Measurements from ENCODE around the gene IGSF23.
A peak's percentile ranks its signal among the peaks of the same experiment; 100 is the strongest.

The IGSF23 gene

GRCh38 chr19:44641501-44642265, 28.3 kb downstream of the IGSF23 start:
- TF ChIP-seq JUND (IDR thresholded peaks at IDR 0.05; ENCODE audit: low read depth) = no peak
- in situ Hi-C loops (cut with HindIII; ENCODE audit: low pct_unique_long_range_greater_than_20kb, low sequenced_read_pairs) = no loop called here
- no peak for DNase-seq (ENCODE audit: low read depth in 1 of 2, low spot score in 1 of 2)

GRCh38 chr19:44642377-44642776, 29.0 kb downstream of the IGSF23 start:
- no peak for TF ChIP-seq JUND (IDR thresholded peaks at IDR 0.05; ENCODE audit: low read depth)
- no peak for DNase-seq (ENCODE audit: low read depth in 1 of 2, low spot score in 1 of 2)
- in situ Hi-C loops (cut with HindIII; ENCODE audit: low pct_unique_long_range_greater_than_20kb, low sequenced_read_pairs) = no loop called here

- TF ChIP-seq JUND (IDR thresholded peaks at IDR 0.05; ENCODE audit: low read depth) = no peak
- in situ Hi-C loops (cut with HindIII; ENCODE audit: low pct_unique_long_range_greater_than_20kb, low sequenced_read_pairs) = no loop called here
- DNase-seq (ENCODE audit: low read depth in 1 of 2, low spot score in 1 of 2) = peak; percentile 68 to 84
These were observed 30.4 kb downstream of the IGSF23 start, which contains the start of gene PVR for GRCh38 chr19:44643605-44644401. Gene PVR, plus strand, starts transcription at chr19:44643910. Its CDS starts 187 bp downstream, at chr19:44644097.

DNA sequence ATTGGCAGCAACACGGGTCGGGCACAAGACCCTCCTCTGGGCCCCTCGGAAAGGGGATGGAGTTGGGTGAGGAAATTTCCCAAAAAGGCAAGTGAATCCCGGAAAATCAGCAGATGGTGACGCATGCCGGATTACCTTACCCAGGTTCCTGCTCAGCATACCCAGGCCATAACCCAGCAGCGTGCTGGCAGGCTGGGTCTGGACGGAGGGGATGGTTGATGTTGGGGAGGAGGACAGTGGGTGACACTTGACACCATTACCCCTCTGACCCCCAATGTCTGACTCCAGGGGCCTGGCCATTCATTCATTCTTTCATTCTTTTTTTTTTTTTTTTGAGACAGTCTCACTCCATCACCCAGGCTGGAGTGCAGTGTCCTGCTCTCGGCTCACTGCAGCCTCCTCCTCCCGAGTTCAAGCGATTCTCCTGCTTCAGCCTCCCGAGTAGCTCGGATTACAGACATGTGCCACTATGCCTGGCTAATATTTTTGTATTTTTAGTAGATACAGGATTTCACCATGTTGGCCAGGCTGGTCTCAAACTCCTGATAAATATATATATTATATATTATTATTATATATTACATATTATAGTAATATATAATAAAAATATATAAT, 31.1 kb downstream of the IGSF23 start:
- DNase-seq (ENCODE audit: low read depth in 1 of 2, low spot score in 1 of 2) = peak in 1 of 2 experiments; percentile 26
- in situ Hi-C loops (cut with HindIII; ENCODE audit: low pct_unique_long_range_greater_than_20kb, low sequenced_read_pairs) = no loop called here
- TF ChIP-seq JUND (IDR thresholded peaks at IDR 0.05; ENCODE audit: low read depth) = no peak

DNA sequence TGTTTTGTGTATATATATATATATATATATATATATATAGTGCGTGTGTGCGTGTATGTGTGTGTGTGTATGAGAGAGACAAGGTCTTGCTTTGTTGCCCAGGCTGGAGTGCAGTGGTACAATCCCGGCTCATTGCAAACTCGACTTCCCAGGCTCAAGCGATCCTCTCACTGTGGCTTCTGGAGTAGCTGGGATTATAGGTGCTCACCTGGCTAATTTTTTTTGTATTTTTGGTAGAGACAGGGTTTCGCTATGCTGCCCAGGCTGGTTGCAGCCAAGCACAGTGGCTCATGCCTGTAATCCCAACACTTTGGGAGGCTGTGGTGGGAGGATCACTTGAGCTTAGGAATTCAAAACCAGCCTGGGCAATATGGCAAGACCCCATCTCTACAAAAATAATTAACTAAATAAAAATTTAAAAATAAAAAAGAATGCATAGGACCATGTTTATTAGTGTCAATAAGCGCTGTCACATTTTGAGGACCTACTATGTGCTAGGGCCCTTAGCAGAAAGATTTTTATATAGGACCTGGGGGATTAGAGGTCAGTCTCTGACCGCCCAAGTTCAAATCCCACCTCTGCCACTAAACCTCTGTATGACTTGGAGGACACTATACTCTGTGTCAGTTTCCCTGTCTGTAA, 32.2 kb downstream of the IGSF23 start:
- DNase-seq (ENCODE audit: low read depth in 1 of 2, low spot score in 1 of 2) = no peak
- in situ Hi-C loops (cut with HindIII; ENCODE audit: low pct_unique_long_range_greater_than_20kb, low sequenced_read_pairs) = no loop called here
- TF ChIP-seq JUND (IDR thresholded peaks at IDR 0.05; ENCODE audit: low read depth) = no peak

GRCh38 chr19:44646049-44646416, 32.7 kb downstream of the IGSF23 start:
- in situ Hi-C loops (cut with HindIII; ENCODE audit: low pct_unique_long_range_greater_than_20kb, low sequenced_read_pairs) = no loop called here

GRCh38 chr19:44647144-44647543, 33.8 kb downstream of the IGSF23 start:
- no peak for TF ChIP-seq JUND (IDR thresholded peaks at IDR 0.05; ENCODE audit: low read depth)
- in situ Hi-C loops (cut with HindIII; ENCODE audit: low pct_unique_long_range_greater_than_20kb, low sequenced_read_pairs) = no loop called here
- no peak for DNase-seq (ENCODE audit: low read depth in 1 of 2, low spot score in 1 of 2)

More at GRCh38 chr19:44646049-44646416, 32.7 kb downstream of the IGSF23 start:
- DNase-seq (ENCODE audit: low read depth in 1 of 2, low spot score in 1 of 2) = no peak
- no peak for TF ChIP-seq JUND (IDR thresholded peaks at IDR 0.05; ENCODE audit: low read depth)

DNA sequence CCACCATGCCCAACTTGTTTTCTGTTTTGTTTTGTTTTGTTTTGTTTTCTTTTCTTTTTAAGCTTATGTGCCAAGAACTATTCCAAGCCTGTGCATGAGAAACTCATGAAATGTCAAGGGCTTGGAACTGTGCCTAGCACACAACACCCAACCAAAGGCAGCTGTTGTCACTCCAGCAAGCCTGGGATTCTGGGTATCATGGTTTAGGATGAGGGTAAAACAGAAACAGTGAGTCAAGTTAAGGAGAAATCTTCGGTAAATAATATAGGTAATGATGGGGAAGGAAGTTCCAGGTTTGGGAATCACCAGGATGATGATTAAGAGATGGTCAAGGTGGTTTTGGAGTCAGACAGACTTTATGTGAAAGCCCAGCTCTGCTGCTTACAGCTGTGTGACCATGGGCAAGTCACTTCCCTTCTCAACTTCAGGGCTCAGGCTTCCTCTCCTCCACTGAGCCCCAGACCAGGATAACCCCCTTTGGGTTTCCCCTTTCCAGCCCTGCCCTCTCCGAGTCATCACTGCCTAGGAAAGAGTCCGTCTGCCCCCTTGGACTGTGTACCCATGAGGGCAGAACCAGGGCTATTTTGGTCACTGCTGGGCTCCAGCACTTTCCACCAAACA, 35.4 kb downstream of the IGSF23 start:
- no peak for TF ChIP-seq JUND (IDR thresholded peaks at IDR 0.05; ENCODE audit: low read depth)
- peak in 1 of 2 experiments; percentile 47 for DNase-seq (ENCODE audit: low read depth in 1 of 2, low spot score in 1 of 2)
- in situ Hi-C loops (cut with HindIII; ENCODE audit: low pct_unique_long_range_greater_than_20kb, low sequenced_read_pairs) = no loop called here

DNA sequence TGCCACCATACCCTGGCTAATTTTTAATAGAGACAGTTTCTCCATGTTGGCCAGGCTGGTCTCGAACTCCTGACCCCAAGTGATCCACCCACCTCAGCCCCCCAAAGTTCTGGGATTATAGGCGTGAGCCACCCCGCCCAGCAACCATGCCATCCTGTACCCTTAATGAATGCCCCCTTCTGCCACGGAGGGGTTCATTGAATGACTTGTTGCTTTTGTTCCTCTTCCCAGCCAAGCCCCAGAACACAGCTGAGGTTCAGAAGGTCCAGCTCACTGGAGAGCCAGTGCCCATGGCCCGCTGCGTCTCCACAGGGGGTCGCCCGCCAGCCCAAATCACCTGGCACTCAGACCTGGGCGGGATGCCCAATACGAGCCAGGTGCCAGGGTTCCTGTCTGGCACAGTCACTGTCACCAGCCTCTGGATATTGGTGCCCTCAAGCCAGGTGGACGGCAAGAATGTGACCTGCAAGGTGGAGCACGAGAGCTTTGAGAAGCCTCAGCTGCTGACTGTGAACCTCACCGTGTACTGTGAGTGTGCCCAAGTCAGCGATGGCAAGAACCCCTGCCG, 36.3 kb downstream of the IGSF23 start:
- in situ Hi-C loops (cut with HindIII; ENCODE audit: low pct_unique_long_range_greater_than_20kb, low sequenced_read_pairs) = no loop called here
- no peak for DNase-seq (ENCODE audit: low read depth in 1 of 2, low spot score in 1 of 2)
- no peak for TF ChIP-seq JUND (IDR thresholded peaks at IDR 0.05; ENCODE audit: low read depth)

- DNase-seq (ENCODE audit: low read depth in 1 of 2, low spot score in 1 of 2) = no peak
- TF ChIP-seq JUND (IDR thresholded peaks at IDR 0.05; ENCODE audit: low read depth) = no peak
- in situ Hi-C loops (cut with HindIII; ENCODE audit: low pct_unique_long_range_greater_than_20kb, low sequenced_read_pairs) = no loop called here
These were observed 40.0 kb downstream of the IGSF23 start for GRCh38 chr19:44653343-44653742.

DNA sequence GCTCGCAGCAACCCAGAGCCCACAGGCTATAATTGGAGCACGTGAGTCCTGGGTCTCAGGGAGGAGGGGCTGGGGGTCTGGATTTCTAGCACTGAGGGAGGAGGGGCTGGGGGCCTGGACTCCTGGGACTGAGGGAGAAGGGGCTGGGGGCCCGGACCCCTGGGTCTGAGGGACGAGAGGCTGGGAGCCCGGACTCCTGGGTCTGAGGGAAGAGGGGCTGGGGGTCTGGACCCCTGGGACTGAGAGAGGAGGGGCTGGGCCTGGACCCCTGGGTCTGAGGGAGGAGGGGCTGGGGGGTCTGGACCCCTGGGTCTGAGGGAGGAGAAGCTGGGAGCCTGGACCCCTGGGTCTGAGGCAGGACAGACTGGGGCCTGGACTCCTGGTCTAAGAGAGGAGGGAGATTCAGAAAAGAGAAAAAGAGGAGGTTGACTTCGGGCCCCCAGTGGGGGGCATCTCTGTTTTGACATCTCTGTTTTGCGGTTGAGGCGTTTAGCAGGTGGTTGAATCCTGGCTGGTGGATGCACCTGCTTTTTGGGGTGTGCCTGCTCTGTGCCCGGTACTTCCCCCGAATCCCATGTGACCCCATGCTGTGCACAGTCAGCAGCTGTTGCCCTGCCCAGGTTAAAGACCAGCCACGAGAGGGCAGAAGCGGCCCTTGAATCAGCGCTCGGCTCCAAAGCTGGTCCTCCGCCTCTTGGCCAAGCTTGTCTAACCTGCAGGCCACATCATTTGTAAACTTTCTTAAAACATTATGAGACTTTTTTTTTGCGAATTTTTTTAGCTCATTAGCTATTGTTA, 40.8 kb downstream of the IGSF23 start:
- TF ChIP-seq JUND (IDR thresholded peaks at IDR 0.05; ENCODE audit: low read depth) = no peak

More for the DNA sequence above, 40.8 kb downstream of the IGSF23 start:
- peak; percentile 54 to 70 for DNase-seq (ENCODE audit: low read depth in 1 of 2, low spot score in 1 of 2)
- in situ Hi-C loops (cut with HindIII; ENCODE audit: low pct_unique_long_range_greater_than_20kb, low sequenced_read_pairs) = no loop called here
